Esophagus squamous epithelium (tissue), 4 donors: Measurements from ENCODE around the gene ABCF1.

Experiments used
- POLR2A ChIP-seq, 4 donors: fragments of 450-650 bp; IDR thresholded peaks; one replicate each; pipeline ENCODE4 v1.6.1; 2017; ENCODE audit warnings: antibody characterized with exemption in 4 of 4, mild to moderate bottlenecking in 4 of 4, moderate library complexity in 3 of 4
- TF ChIP-seq, protein P1 (sequence below), 6 experiments: fragments of 450-650 bp in 4 of 6; fragments of 200-600 bp in 2 of 6; sonication (generic) in 2 of 6; IDR thresholded peaks; one replicate each; pipeline ENCODE4 v1.5.1; 2016 to 2019; ENCODE audit warnings: antibody characterized with exemption in 6 of 6, mild to moderate bottlenecking in 4 of 6, moderate library complexity in 4 of 6

DNA sequence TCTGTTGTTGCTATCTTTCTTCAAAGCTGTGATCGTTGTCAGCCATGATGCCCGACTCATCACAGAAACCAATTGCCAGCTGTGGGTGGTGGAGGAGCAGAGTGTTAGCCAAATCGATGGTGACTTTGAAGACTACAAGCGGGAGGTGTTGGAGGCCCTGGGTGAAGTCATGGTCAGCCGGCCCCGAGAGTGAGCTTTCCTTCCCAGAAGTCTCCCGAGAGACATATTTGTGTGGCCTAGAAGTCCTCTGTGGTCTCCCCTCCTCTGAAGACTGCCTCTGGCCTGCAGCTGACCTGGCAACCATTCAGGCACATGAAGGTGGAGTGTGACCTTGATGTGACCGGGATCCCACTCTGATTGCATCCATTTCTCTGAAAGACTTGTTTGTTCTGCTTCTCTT, 19.3 kb downstream of the ABCF1 start:
- no peak for TF ChIP-seq POLR2A (IDR thresholded peaks at IDR 0.05)
- TF ChIP-seq, protein P1, sequence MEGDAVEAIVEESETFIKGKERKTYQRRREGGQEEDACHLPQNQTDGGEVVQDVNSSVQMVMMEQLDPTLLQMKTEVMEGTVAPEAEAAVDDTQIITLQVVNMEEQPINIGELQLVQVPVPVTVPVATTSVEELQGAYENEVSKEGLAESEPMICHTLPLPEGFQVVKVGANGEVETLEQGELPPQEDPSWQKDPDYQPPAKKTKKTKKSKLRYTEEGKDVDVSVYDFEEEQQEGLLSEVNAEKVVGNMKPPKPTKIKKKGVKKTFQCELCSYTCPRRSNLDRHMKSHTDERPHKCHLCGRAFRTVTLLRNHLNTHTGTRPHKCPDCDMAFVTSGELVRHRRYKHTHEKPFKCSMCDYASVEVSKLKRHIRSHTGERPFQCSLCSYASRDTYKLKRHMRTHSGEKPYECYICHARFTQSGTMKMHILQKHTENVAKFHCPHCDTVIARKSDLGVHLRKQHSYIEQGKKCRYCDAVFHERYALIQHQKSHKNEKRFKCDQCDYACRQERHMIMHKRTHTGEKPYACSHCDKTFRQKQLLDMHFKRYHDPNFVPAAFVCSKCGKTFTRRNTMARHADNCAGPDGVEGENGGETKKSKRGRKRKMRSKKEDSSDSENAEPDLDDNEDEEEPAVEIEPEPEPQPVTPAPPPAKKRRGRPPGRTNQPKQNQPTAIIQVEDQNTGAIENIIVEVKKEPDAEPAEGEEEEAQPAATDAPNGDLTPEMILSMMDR (IDR thresholded peaks at IDR 0.05) = no peak
